Subcutaneous adipose tissue (tissue), 4 donors: ENCODE measurements around the gene NSA2. TPM values are rescaled to one million over a fixed set of nuclear protein-coding genes. Genes with fewer than 3 reads are reported as not detected.

Experiments
- total RNA-seq, 4 donors: library from RNA; depleted of rRNA; stranded (reverse); fragments of >200 nt; gene quantifications; one replicate each; pipeline ENCODE4 v1.1.0, GENCODE V29; 2016
- TF ChIP-seq, protein P1 (sequence below): fragments of 450-650 bp; IDR thresholded peaks from one replicate; pipeline ENCODE4 v1.5.1; 2016; ENCODE audit warnings: low read depth, mild to moderate bottlenecking, control low read depth, antibody characterized with exemption, moderate library complexity

The NSA2 gene
- total RNA-seq, 4 donors from 2014 or later: 94.2 to 114 (median 110) TPM

- TF ChIP-seq, protein P1, sequence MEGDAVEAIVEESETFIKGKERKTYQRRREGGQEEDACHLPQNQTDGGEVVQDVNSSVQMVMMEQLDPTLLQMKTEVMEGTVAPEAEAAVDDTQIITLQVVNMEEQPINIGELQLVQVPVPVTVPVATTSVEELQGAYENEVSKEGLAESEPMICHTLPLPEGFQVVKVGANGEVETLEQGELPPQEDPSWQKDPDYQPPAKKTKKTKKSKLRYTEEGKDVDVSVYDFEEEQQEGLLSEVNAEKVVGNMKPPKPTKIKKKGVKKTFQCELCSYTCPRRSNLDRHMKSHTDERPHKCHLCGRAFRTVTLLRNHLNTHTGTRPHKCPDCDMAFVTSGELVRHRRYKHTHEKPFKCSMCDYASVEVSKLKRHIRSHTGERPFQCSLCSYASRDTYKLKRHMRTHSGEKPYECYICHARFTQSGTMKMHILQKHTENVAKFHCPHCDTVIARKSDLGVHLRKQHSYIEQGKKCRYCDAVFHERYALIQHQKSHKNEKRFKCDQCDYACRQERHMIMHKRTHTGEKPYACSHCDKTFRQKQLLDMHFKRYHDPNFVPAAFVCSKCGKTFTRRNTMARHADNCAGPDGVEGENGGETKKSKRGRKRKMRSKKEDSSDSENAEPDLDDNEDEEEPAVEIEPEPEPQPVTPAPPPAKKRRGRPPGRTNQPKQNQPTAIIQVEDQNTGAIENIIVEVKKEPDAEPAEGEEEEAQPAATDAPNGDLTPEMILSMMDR: no peak
These were observed 11.6 kb downstream of the NSA2 start for GRCh38 chr5:74778609-74779008.

- TF ChIP-seq, protein P1: no peak
These were observed 19.8 kb downstream of the NSA2 start for GRCh38 chr5:74786851-74787250.

GRCh38 chr5:74787424-74787823 lies 20.4 kb downstream of the NSA2 start:
- TF ChIP-seq, protein P1: no peak

- TF ChIP-seq, protein P1: no peak
These were observed 32.2 kb downstream of the NSA2 start for GRCh38 chr5:74798977-74799911.

GRCh38 chr5:74801197-74801596 lies 34.1 kb downstream of the NSA2 start:
- TF ChIP-seq, protein P1: no peak

DNA sequence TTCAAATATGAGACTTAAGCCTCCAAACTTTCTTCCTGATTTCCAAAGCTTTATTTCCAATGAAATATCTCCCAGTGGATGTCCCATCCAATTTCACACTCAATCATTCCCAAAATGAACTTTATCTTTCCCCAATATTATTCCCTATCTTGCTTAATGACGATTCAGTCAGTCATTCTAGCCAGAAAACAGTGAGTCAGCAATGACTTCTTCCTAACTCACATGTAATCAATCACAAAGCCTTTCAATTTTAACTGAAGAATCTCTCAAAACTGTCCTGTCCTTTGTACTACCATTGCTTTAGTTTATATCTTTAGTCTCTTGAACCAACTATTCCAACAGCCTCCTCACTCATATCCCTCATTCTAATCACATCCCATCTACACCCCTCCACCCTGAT lies 34.9 kb downstream of the NSA2 start:
- TF ChIP-seq, protein P1: no peak

GRCh38 chr5:74810915-74811314 lies 43.9 kb downstream of the NSA2 start:
- TF ChIP-seq, protein P1: no peak
